H1 (cell line): ENCODE measurements around the gene FAM162A. TPM values are rescaled to one million over a fixed set of nuclear protein-coding genes. Genes with fewer than 3 reads are reported as not detected.

Experiments used
- CTCF ChIA-PET: fragments of 300-600 bp; sonication (Branson Sonifier 250); formaldehyde crosslinking; loops from one replicate; lab custom pipeline; 2021; ENCODE audit not compliant: partially characterized antibody; lab: Charles Lee
- POLR2A ChIA-PET: fragments of 300-600 bp; sonication (Branson Sonifier 250); formaldehyde crosslinking; loops from one replicate; lab custom pipeline; 2021; ENCODE audit warnings: inconsistent platforms; ENCODE audit not compliant: partially characterized antibody; lab: Charles Lee
- DNase-seq, 2 experiments: peaks; one replicate each; pipeline versions ENCODE4 v3.0.0 to v3.0.0-alpha.2; 2010 to 2022; ENCODE audit warnings: low spot score in 2 of 2, low read depth in 1 of 2, mixed read lengths in 1 of 2
- FAIRE-seq: peaks from 2 replicates; lab custom pipeline; 2011; peaks lifted over from hg19 to GRCh38; lab: Jason Lieb, UNC
- H2AFZ ChIP-seq: 2 replicates; pipeline ENCODE4 v1.8.1; 2012; ENCODE audit warnings: low read length, inconsistent platforms
- H2AK5ac ChIP-seq: 2 replicates; pipeline ENCODE4 v1.6.1; 2013; ENCODE audit warnings: low read depth, low read length
- H2BK120ac ChIP-seq: replicated peaks from 2 replicates; pipeline ENCODE3; 2013; ENCODE audit warnings: low read depth, low read length, inconsistent platforms
- H2BK12ac ChIP-seq: 2 replicates; pipeline ENCODE4 v1.6.1; 2013; ENCODE audit warnings: low read depth, low read length
- H2BK15ac ChIP-seq: 2 replicates; pipeline ENCODE4 v1.6.1; 2013; ENCODE audit warnings: low read length
- H2BK20ac ChIP-seq: 2 replicates; pipeline ENCODE4 v1.6.1; 2013; ENCODE audit warnings: low read length
- H2BK5ac ChIP-seq: 2 replicates; pipeline ENCODE4 v1.6.1; 2013; ENCODE audit warnings: low read depth, low read length
- H3K14ac ChIP-seq: 2 replicates; pipeline ENCODE4 v1.6.1; 2013; ENCODE audit warnings: inconsistent platforms; ENCODE audit not compliant: insufficient read length
- H3K18ac ChIP-seq: 2 replicates; pipeline ENCODE4 v1.6.1; 2013; ENCODE audit warnings: low read length; ENCODE audit errors: extremely low read depth
- H3K23ac ChIP-seq: 2 replicates; pipeline ENCODE4 v1.6.1; 2013; ENCODE audit warnings: inconsistent platforms; ENCODE audit not compliant: insufficient read length
- H3K23me2 ChIP-seq: 2 replicates; pipeline ENCODE4 v1.6.1; 2013; ENCODE audit warnings: low read depth, low read length
- H3K27ac ChIP-seq: 2 replicates; pipeline ENCODE4 v1.6.1; 2011; ENCODE audit warnings: low read depth, low read length, inconsistent platforms
- H3K27me3 ChIP-seq, 4 experiments: replicated peaks in 1 of 4; 1 replicate in 1 of 4; 2 replicates in 3 of 4; pipeline versions ENCODE4 v1.6.1 to v1.8.1; 2011 to 2013; ENCODE audit warnings: low read length in 3 of 4, mild to moderate bottlenecking in 3 of 4, inconsistent platforms in 2 of 4, mixed read lengths in 2 of 4, moderate library complexity in 1 of 4; ENCODE audit not compliant: control insufficient read depth in 3 of 4, insufficient read depth in 3 of 4; ENCODE audit errors: extremely low read depth in 1 of 4
- H3K36me3 ChIP-seq, 4 experiments: 2 replicates each; pipeline versions ENCODE4 v1.6.1 to v1.8.1; 2011 to 2013; ENCODE audit warnings: mild to moderate bottlenecking in 4 of 4, low read length in 3 of 4, moderate library complexity in 2 of 4, control low read depth in 1 of 4, inconsistent platforms in 1 of 4; ENCODE audit not compliant: insufficient read depth in 4 of 4, control insufficient read depth in 2 of 4
- H3K4ac ChIP-seq: replicated peaks from 2 replicates; pipeline ENCODE3; 2013; ENCODE audit warnings: low read length, low read depth, mixed read lengths, inconsistent platforms; ENCODE audit not compliant: insufficient read length
- H3K4me1 ChIP-seq, 4 experiments: replicated peaks in 1 of 4; 1 replicate in 1 of 4; 2 replicates in 3 of 4; pipeline versions ENCODE4 v1.6.1 to v1.8.1; 2011 to 2013; ENCODE audit warnings: low read length in 3 of 4, inconsistent platforms in 2 of 4, mixed read lengths in 1 of 4; ENCODE audit not compliant: insufficient read depth in 4 of 4, control insufficient read depth in 3 of 4
- H3K4me2 ChIP-seq, 2 experiments: 2 replicates each; pipeline versions ENCODE4 v1.6.1 to v1.8.1; 2011 to 2013; ENCODE audit warnings: low read depth in 2 of 2, low read length in 2 of 2, control low read depth in 1 of 2, inconsistent platforms in 1 of 2, mild to moderate bottlenecking in 1 of 2; ENCODE audit not compliant: insufficient read depth in 1 of 2
- H3K4me3 ChIP-seq, 4 experiments: fragments of 200-600, 300-600 bp in 1 of 4; sonication (generic), shearing (Covaris generic), sonication (Bioruptor Twin) in 1 of 4; 2 replicates each; pipeline versions ENCODE4 v1.5.1 to v1.8.1; 2011 to 2016; ENCODE audit warnings: low read length in 4 of 4, low read depth in 3 of 4, control low read depth in 2 of 4, inconsistent platforms in 2 of 4, mild to moderate bottlenecking in 2 of 4, mixed read lengths in 1 of 4, moderate library complexity in 1 of 4; ENCODE audit not compliant: insufficient read depth in 2 of 4; ENCODE audit errors: extremely low read depth in 1 of 4
- H3K56ac ChIP-seq: replicated peaks from 2 replicates; pipeline ENCODE3; 2013; ENCODE audit warnings: low read depth, mild to moderate bottlenecking, mixed read lengths, low read length, inconsistent platforms; ENCODE audit not compliant: insufficient read length
- H3K79me1 ChIP-seq: 2 replicates; pipeline ENCODE4 v1.6.1; 2013; ENCODE audit warnings: low read depth, low read length, control low read depth
- H3K79me2 ChIP-seq, 2 experiments: 2 replicates each; pipeline versions ENCODE4 v1.6.1 to v1.8.1; 2012 to 2013; ENCODE audit warnings: low read length in 2 of 2, mild to moderate bottlenecking in 2 of 2, inconsistent platforms in 1 of 2; ENCODE audit not compliant: insufficient read depth in 2 of 2, control insufficient read depth in 1 of 2
- H3K9ac ChIP-seq, 4 experiments: replicated peaks in 1 of 4; 1 replicate in 1 of 4; 2 replicates in 3 of 4; pipeline versions ENCODE4 v1.6.1 to v1.8.1; 2011 to 2013; ENCODE audit warnings: low read depth in 3 of 4, low read length in 3 of 4, control low read depth in 2 of 4, mild to moderate bottlenecking in 2 of 4, moderate library complexity in 2 of 4, inconsistent platforms in 1 of 4; ENCODE audit errors: extremely low read depth in 1 of 4
- H3K9me3 ChIP-seq, 2 experiments: 2 replicates each; pipeline versions ENCODE4 v1.6.1 to v1.8.1; 2012 to 2013; ENCODE audit warnings: mild to moderate bottlenecking in 2 of 2, moderate library complexity in 2 of 2, control low read depth in 1 of 2, inconsistent platforms in 1 of 2, low read depth in 1 of 2, low read length in 1 of 2, mixed read lengths in 1 of 2; ENCODE audit not compliant: insufficient read depth in 2 of 2
- H4K20me1 ChIP-seq, 2 experiments: replicated peaks in 1 of 2; 2 replicates each; pipeline versions ENCODE3 to v1.8.1; 2011 to 2013; ENCODE audit warnings: inconsistent platforms in 2 of 2, low read length in 2 of 2, mild to moderate bottlenecking in 1 of 2; ENCODE audit not compliant: insufficient read depth in 2 of 2, control insufficient read depth in 1 of 2
- H4K5ac ChIP-seq: 2 replicates; pipeline ENCODE4 v1.6.1; 2013; ENCODE audit warnings: low read length, low read depth, mixed read lengths, inconsistent platforms; ENCODE audit not compliant: insufficient read length
- H4K8ac ChIP-seq: 2 replicates; pipeline ENCODE4 v1.8.0; 2013; ENCODE audit warnings: mild to moderate bottlenecking, moderate library complexity, low read length, inconsistent platforms; ENCODE audit not compliant: insufficient read depth; ENCODE audit errors: extremely low read depth
- H4K91ac ChIP-seq: replicated peaks from 2 replicates; pipeline ENCODE3; 2013; ENCODE audit warnings: low read length, mixed read lengths, inconsistent platforms; ENCODE audit not compliant: insufficient read length
- CBX8 ChIP-seq: fragments of 300-800, 300-1000 bp; sonication (generic); IDR thresholded peaks from 2 replicates; pipeline ENCODE4 v1.7.1; 2016; ENCODE audit warnings: low read depth, low read length, borderline replicate concordance
- KDM5A ChIP-seq: fragments of 200-600 bp; IDR thresholded peaks from 2 replicates; pipeline ENCODE4 v1.7.1; 2012; ENCODE audit warnings: mild to moderate bottlenecking, low read length, inconsistent platforms, mixed read lengths
- WGBS, 2 experiments: shearing (Covaris generic) in 1 of 2; methylation state at CpG; one replicate each; pipeline versions ENCODE4 v1.1.6 to v1.1.7; 2013 to 2015; ENCODE audit warnings: low lambda C conversion rate in 2 of 2, mixed read lengths in 2 of 2, inconsistent platforms in 1 of 2, low coverage in 1 of 2, missing lambda C conversion rate in 1 of 2; ENCODE audit not compliant: insufficient replicate concordance in 2 of 2, insufficient coverage in 1 of 2, insufficient read length in 1 of 2; ENCODE audit errors: extremely low coverage in 1 of 2, missing lambda C conversion rate in 1 of 2; 5-methylcytosine and 5-hydroxymethylcytosine counted together
- polyA plus RNA-seq, 7 experiments: library from polyadenylated mRNA; depleted of rRNA in 3 of 7; stranded (reverse) in 5 of 7; unstranded in 2 of 7; fragments of >200 nt in 5 of 7; fragments of 200-250 nt in 2 of 7; gene quantifications; 1 replicate in 5 of 7; 2 replicates in 1 of 7; 4 replicates in 1 of 7; pipeline versions ENCODE4 v1.2.1 to v1.2.3, GENCODE V29; 2011 to 2013; ENCODE audit warnings: missing spikeins in 2 of 7, mixed read lengths in 2 of 7
- total RNA-seq: library from RNA; stranded (reverse); fragmentation: NEBNext Ultra II Directional; extraction: Animal tissue kit (Norgen Biotek cat#: 25700); gene quantifications from 2 replicates; pipeline ENCODE4 v1.2.1, GENCODE V29; 2021

Gene FAM162A
- total and polyA plus RNA-seq, 2 of the 8 experiments (the other 6 are each of a cell fraction or from before 2014, with no cell fraction given): 38.2 to 59.7 TPM

- H2BK15ac ChIP-seq: no peak overlapping the region
- H3K4me2 ChIP-seq: no peak overlapping the region
- H3K23ac ChIP-seq: no peak overlapping the region
- H3K18ac ChIP-seq: no peak overlapping the region
- H3K36me3 ChIP-seq: no peaks in the 10 kb centered on the region; a peak in 3 of 8 replicates
- H3K14ac ChIP-seq: no peak overlapping the region
- H4K8ac ChIP-seq: no peak overlapping the region
- no peak overlapping the region for H3K56ac ChIP-seq
- peaks cover 2% of the 10 kb centered on the region; the same call in 1 of the 2 replicates for H3K79me1 ChIP-seq
- H3K9ac ChIP-seq: no peak overlapping the region
- WGBS, 2 experiments: 59% methylated on average over 2 of the region's 2 CpGs; no CpG with 5 or more reads in 1 of the 2 experiments
- FAIRE-seq (no peak), DNase-seq (no peak)
- no peaks in the 10 kb centered on the region for H3K23me2 ChIP-seq
- H3K4me1 ChIP-seq: no peaks in the 10 kb centered on the region
- no peak overlapping the region for H4K5ac ChIP-seq
- no peaks in the 10 kb centered on the region for H3K9me3 ChIP-seq
- peaks cover 0 to 2% of the 10 kb centered on the region in 2 experiments for H4K20me1 ChIP-seq
- no peak overlapping the region for H3K4me3 ChIP-seq
- no peak overlapping the region for H2BK20ac ChIP-seq
- H3K27ac ChIP-seq: no peak overlapping the region
- H2AFZ ChIP-seq: no peak overlapping the region
- H3K79me2 ChIP-seq: peaks cover 0 to 15% of the 10 kb centered on the region in 2 experiments; a peak in 2 of 4 replicates
- H2BK5ac ChIP-seq: no peak overlapping the region
- no peak overlapping the region for H2AK5ac ChIP-seq
- H3K27me3 ChIP-seq: no peaks in the 10 kb centered on the region
- H2BK120ac ChIP-seq: no peak overlapping the region
- ChIA-PET CTCF (interaction anchor here (1.1 to 6.0 kb wide), 11 partner anchors 10 to 320 kb away, joined by 3 to 44 read pairs (median 7); partner anchors contain the start of genes PARP14 and WDR5B), POLR2A (interaction anchor here (2.7 kb wide), 1 partner anchor 9 kb away, joined by 16 read pairs; the partner anchor contains the start of genes FAM162A and MIX23)
- H2BK12ac ChIP-seq: no peak overlapping the region
- H3K4ac ChIP-seq: no peak overlapping the region
- H4K91ac ChIP-seq: no peak overlapping the region
- TF ChIP-seq KDM5A (no peak), CBX8 (no peak)
These were observed 7.9 kb downstream of the FAM162A start for GRCh38 chr3:122391681-122392446.
